ENCODE results near the gene BTBD19.
"Not testable (repeated sequence)": the region's sequence is repeated elsewhere in the genome, so short reads cannot be mapped to it uniquely, and the experiment has no call there.

The BTBD19 gene, protein sequence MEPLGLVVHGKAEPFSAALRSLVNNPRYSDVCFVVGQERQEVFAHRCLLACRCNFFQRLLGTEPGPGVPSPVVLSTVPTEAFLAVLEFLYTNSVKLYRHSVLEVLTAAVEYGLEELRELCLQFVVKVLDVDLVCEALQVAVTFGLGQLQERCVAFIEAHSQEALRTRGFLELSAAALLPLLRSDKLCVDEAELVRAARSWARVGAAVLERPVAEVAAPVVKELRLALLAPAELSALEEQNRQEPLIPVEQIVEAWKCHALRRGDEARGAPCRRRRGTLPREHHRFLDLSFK

GRCh38 chr1:44808063-44808937 is at the start of gene BTBD19:
Gene BTBD19, plus strand, starts transcription at chr1:44808523. Its CDS starts 298 bp downstream, at chr1:44808821.
- DNase-seq = peak in 49 of 56 donors; percentile 27 to 85 (median 66)

- no peak for DNase-seq
Observed at GRCh38 chr1:44759077-44759476, 49.2 kb upstream of the BTBD19 start.

DNA sequence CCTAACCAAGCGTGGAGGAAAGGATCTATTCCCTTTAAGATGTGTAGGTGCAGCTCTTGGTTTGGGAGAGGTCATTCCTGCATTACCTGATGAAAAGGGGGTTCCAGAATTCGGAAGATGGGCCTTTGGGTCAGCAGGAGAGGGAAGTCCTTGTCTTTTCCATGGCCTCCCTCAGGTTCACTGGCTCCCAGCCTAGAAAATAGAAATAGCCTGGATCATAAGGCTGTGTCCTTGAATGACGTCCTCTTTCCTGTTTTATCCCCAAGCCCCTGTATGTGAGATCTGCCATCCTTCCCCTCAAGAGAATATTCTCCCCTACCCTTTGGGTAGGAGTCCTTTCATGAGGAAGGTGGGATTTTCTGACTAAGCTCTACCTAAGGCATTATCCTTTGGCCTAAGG is 47.4 kb upstream of the BTBD19 start:
- no peak for DNase-seq

DNA sequence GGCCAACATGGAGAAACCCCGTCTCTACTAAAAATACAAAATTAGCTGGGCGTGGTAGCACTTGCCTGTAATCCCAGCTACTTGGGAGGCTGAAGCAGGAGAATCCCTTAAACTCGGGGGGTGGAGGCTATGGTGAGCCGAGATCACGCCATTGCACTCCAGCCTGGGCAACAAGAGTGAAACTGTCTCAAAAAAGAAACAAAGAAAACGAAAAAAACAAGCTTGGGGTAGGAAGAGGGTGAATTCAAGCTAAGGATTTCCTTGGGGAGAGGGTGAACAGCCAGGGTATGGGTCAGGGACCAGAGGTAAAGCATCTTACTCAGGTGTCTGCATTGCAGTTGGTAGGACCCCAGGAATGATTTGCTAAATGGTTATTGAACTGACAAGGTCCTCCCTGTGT is 41.9 kb upstream of the BTBD19 start:
- DNase-seq = not testable (repeated sequence)

GRCh38 chr1:44775078-44775929 is 33.0 kb upstream of the BTBD19 start, which contains the start of gene RPS8:
Gene RPS8, plus strand, starts transcription at chr1:44775540. Its CDS starts 57 bp downstream, at chr1:44775597.
- DNase-seq = peak; percentile 35 to 94 (median 84)

DNA sequence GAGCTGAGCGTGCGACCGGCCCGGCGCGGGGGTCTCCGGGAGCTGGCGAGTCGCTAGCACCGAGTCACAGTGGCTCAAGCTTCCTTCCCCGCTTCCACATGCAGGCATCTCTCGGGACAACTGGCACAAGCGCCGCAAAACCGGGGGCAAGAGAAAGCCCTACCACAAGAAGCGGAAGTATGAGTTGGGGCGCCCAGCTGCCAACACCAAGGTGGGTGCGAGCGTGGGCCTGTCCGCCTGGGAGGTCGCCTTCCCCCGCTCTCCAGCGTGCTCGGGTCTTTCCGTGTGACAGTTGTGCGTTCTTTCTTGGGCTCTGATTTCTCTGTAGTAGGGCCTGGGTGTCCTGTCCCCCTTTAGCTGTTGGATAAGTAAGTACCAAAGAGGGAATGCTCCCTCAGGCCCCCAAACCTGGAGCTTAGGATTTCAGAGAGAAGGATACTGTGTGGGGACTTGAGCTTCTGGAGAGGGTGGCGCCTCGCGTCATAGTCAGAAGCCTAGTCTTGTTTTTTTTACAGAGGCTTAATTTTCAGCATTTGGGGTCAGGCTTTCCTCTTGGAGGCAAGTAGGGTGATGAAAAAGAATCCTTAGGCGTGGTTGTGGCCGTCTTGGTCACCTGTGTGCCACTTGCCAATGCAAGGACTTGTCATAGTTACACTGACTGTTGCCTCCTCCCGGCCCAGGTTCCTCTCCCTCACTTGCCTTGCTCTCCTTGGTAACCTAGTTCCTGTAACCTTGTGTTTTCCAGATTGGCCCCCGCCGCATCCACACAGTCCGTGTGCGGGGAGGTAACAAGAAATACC is 32.2 kb upstream of the BTBD19 start:
- DNase-seq = peak in 15 of 56 donors; percentile 14 to 59 (median 46)

DNA sequence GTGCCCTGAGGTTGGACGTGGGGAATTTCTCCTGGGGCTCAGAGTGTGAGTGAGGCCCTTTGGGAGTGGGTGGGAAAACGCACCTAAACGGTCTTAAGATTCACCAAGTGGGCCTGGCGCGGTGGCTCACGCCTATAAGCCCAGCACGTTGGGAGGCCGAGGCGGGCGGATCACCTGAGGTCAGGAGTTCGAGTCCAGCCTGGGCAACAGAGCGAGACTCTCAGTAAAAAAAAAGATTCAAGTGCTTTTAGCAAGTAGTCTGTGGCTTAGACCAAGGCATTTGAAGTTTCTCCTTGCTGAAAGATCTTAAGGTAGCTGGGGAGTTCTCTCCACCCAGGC is 31.6 kb upstream of the BTBD19 start:
- no peak for DNase-seq

DNA sequence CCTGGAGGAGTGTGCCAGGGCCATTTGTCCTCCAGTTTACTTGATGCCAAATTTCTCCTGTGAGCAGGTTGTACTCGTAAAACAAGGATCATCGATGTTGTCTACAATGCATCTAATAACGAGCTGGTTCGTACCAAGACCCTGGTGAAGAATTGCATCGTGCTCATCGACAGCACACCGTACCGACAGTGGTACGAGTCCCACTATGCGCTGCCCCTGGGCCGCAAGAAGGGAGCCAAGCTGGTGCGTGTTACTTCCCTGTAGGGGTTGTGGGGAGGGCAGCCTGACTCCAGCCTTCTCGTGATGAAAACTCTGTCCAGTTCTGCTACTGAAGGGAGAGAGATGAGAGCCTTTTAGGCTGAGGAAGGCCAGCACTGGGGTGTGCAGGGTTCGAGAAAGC is 30.8 kb upstream of the BTBD19 start:
- no peak for DNase-seq

DNA sequence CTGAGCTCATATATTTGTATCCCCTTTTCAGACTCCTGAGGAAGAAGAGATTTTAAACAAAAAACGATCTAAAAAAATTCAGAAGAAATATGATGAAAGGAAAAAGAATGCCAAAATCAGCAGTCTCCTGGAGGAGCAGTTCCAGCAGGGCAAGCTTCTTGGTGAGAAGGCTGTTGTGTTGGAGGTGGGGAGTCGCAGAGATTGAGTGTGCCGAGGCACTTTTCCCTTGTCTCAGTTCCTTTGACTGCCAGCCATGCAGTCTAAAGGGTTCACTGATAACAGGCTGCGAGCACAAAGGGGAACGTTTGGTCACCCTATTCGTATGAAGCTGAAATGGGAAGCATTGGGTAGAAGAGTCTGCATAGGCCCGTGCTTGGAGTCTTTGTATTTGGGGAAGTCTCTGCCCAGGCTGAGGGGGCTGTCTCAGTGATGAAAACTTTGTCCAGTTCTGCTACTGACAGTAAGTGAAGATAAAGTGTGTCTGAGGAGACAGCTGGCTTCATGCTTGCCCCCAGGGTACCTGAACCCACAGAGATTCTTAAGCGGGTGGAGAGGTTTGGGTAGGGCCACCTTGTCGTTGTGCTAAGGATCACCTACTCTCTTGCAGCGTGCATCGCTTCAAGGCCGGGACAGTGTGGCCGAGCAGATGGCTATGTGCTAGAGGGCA is 30.2 kb upstream of the BTBD19 start:
- DNase-seq = no peak

- DNase-seq = no peak
Observed at GRCh38 chr1:44778705-44779576, 29.4 kb upstream of the BTBD19 start.

DNA sequence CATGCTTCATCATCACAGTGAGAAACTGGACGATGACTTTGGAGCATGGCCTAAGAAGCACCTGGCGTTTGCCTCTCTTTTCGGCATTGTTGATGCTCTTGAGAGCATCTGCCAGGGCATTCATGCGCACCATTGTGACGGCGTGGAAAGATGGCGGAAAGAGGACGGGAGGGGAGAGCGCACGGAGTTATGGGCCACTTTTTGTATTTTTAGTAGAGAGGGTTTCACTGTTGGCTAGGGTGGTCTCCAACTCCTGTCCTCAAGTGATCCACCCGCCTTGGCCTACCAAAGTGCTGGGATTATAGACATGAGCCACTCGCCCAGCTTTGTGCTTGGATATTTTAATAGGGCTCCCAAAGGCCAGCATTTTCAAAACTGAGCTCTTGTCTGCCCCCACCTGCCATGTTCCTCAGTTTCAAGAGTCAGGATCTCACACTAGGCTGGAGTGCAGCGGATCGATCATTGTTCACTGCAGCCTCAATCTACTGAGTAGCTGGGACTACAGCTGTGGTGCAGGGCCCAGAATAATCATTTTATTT is 27.7 kb upstream of the BTBD19 start:
- DNase-seq = no peak

- no peak for DNase-seq
Observed at GRCh38 chr1:44783697-44784093, 24.6 kb upstream of the BTBD19 start.

GRCh38 chr1:44784094-44785028 is 24.0 kb upstream of the BTBD19 start:
- peak in 4 of 56 donors; percentile 4 to 30 (median 13) for DNase-seq

DNA sequence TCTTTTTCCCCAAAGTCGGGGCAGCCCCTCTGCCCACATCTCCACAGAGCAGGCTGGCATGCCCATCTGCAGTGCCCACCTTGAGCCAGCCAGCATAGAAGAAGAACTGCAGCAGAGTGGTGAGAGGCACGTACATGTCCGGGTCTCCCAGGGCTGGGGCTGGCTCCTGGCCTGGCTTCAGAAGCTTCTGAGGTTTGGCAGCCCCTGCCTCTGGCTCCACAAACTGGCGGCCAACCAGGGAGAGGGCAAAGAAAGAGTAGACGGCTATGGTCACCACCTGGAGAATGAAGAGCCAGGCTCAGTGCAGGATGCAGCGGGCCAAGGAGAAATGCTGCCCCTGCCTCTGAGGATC is 23.3 kb upstream of the BTBD19 start:
- DNase-seq = no peak

- DNase-seq = no peak
Observed at GRCh38 chr1:44785501-44786137, 22.7 kb upstream of the BTBD19 start.

- peak in 16 of 56 donors; percentile 10 to 61 (median 24) for DNase-seq
Observed at GRCh38 chr1:44786138-44786840, 22.0 kb upstream of the BTBD19 start.

All from amygdala (tissue), 56 donors.